ENCODE results near the gene SELENON. TPM values are rescaled to one million over a fixed set of nuclear protein-coding genes. Genes with fewer than 3 reads are reported as not detected.

SELENON gene
- total RNA-seq, 2 donors from 2014 or later: 29.6 to 33.2 TPM

GRCh38 chr1:25843483-25843882 is 43.5 kb downstream of the SELENON start:
- intact Hi-C loops (cut with DNase I, micrococcal nuclease): no loop called here
- ATAC-seq (no peak), DNase-seq (no peak)

- DNase-seq: no peak
- intact Hi-C loops (cut with DNase I, micrococcal nuclease): no loop called here
- no peak for ATAC-seq
These were observed 44.7 kb downstream of the SELENON start for GRCh38 chr1:25844536-25845337.

- intact Hi-C loops (cut with DNase I, micrococcal nuclease): no loop called here
- no peak for ATAC-seq
- DNase-seq: no peak
These were observed 45.7 kb downstream of the SELENON start for GRCh38 chr1:25845664-25846063.

GRCh38 chr1:25847929-25848328 is 47.9 kb downstream of the SELENON start:
- ATAC-seq (no peak), DNase-seq (no peak)
- intact Hi-C loops (cut with DNase I, micrococcal nuclease): no loop called here

GRCh38 chr1:25848531-25848930 is 48.5 kb downstream of the SELENON start:
- ATAC-seq (no peak), DNase-seq (no peak)
- intact Hi-C loops (cut with DNase I, micrococcal nuclease): no loop called here

- ATAC-seq (no peak), DNase-seq (no peak)
- intact Hi-C loops (cut with DNase I, micrococcal nuclease): no loop called here
These were observed 54.6 kb downstream of the SELENON start for GRCh38 chr1:25854554-25854953.

GRCh38 chr1:25856856-25857255 is 56.9 kb downstream of the SELENON start:
- no peak for DNase-seq
- ATAC-seq: no peak
- intact Hi-C loops (cut with DNase I, micrococcal nuclease): no loop called here

- ATAC-seq (no peak), DNase-seq (no peak)
- intact Hi-C loops (cut with DNase I, micrococcal nuclease): no loop called here
These were observed 58.5 kb downstream of the SELENON start for GRCh38 chr1:25858494-25858893.

- intact Hi-C loops (cut with DNase I, micrococcal nuclease): no loop called here
- ATAC-seq (peak; percentile 97), DNase-seq (peak; percentile 81 to 92)
These were observed 59.2 kb downstream of the SELENON start, which contains the start of gene AUNIP for GRCh38 chr1:25858906-25859789. AUNIP (minus strand) TSS chr1:25859457; CDS start chr1:25859357, 100 bp downstream.

- intact Hi-C loops (cut with DNase I, micrococcal nuclease): no loop called here
- DNase-seq (peak; percentile 51 to 53), ATAC-seq (peak; percentile 39)
These were observed 61.6 kb downstream of the SELENON start for GRCh38 chr1:25861316-25862286.

GRCh38 chr1:25862785-25863485 is 62.9 kb downstream of the SELENON start:
- no peak for ATAC-seq
- DNase-seq: no peak
- intact Hi-C loops (cut with DNase I, micrococcal nuclease): no loop called here

- intact Hi-C loops (cut with DNase I, micrococcal nuclease): no loop called here
- ATAC-seq (no peak), DNase-seq (no peak)
These were observed 63.7 kb downstream of the SELENON start for GRCh38 chr1:25863486-25864262.

- ATAC-seq (no peak), DNase-seq (no peak)
These were observed 64.4 kb downstream of the SELENON start for GRCh38 chr1:25864434-25864833.

GRCh38 chr1:25866288-25866687 is 66.3 kb downstream of the SELENON start:
- intact Hi-C loops (cut with DNase I, micrococcal nuclease): no loop called here
- DNase-seq (no peak), ATAC-seq (no peak)

More at GRCh38 chr1:25864434-25864833, 64.4 kb downstream of the SELENON start:
- intact Hi-C loops (cut with DNase I, micrococcal nuclease): no loop called here

- ATAC-seq (peak; percentile 71), DNase-seq (no peak)
- intact Hi-C loops (cut with DNase I, micrococcal nuclease): no loop called here
These were observed 67.4 kb downstream of the SELENON start for GRCh38 chr1:25867210-25867991.
